Testis (tissue), 3 donors: Measurements from ENCODE around the gene ITPR2. TPM values are rescaled to one million over a fixed set of nuclear protein-coding genes. Genes with fewer than 3 reads are reported as not detected.

Experiments used
- DNase-seq: peaks from one replicate; pipeline ENCODE4 v3.0.0-alpha.2; 2019
- H3K27ac ChIP-seq, 2 donors: fragments of 200-600 bp; sonication (generic); one replicate each; pipeline ENCODE4 v1.5.1; 2019
- H3K27me3 ChIP-seq: fragments of 200-600 bp; sonication (generic); one replicate; pipeline ENCODE4 v1.5.1; 2019
- H3K36me3 ChIP-seq: fragments of 200-600 bp; sonication (generic); one replicate; pipeline ENCODE4 v1.5.1; 2017; ENCODE audit warnings: low read depth; ENCODE audit errors: missing control alignments
- H3K4me1 ChIP-seq: fragments of 200-600 bp; sonication (generic); one replicate; pipeline ENCODE4 v1.5.1; 2019
- H3K4me3 ChIP-seq, 2 donors: fragments of 200-600 bp; sonication (generic); one replicate each; pipeline ENCODE4 v1.5.1; 2017 to 2019
- H3K9me3 ChIP-seq: fragments of 200-600 bp; sonication (generic); one replicate; pipeline ENCODE4 v1.5.1; 2017
- POLR2A ChIP-seq: fragments of 450-650 bp; IDR thresholded peaks from one replicate; pipeline ENCODE4 v1.6.1; 2017; ENCODE audit warnings: antibody characterized with exemption, mild to moderate bottlenecking, moderate library complexity
- WGBS, 2 donors: methylation state at CpG; one replicate each; pipeline ENCODE4 v1.1.5; 2018; 5-methylcytosine and 5-hydroxymethylcytosine counted together
- intact Hi-C: fragments of 100-400 bp; cut with DNase I; formaldehyde crosslinking; loops from one replicate; pipeline ENCODE4 v1.15.1; 2023; ENCODE audit warnings: low total_unique reads
- polyA plus RNA-seq: library from polyadenylated mRNA; stranded (reverse); fragments of 350-450 nt; fragmentation: Illumina TruSeq; extraction: RNeasy Lipid Tissue Mini Kit (QIAGEN cat#74804); gene quantifications from one replicate; pipeline ENCODE4 v1.2.3, GENCODE V29; 2014; ENCODE audit warnings: low read depth, low replicate concordance; ENCODE audit not compliant: insufficient read depth
- small RNA-seq, 2 donors: library from RNA; depleted of rRNA; stranded (forward); fragments of <200 nt; gene quantifications; one replicate each; pipeline ENCODE3, GENCODE V24; 2016
- total RNA-seq, 2 donors: library from RNA; depleted of rRNA; stranded (reverse); fragments of >200 nt; gene quantifications; one replicate each; pipeline ENCODE4 v1.2.3, GENCODE V29; 2016
- TF ChIP-seq, protein P1 (sequence below), 3 experiments: fragments of 450-650 bp in 2 of 3; fragments of 200-600 bp in 1 of 3; sonication (generic) in 1 of 3; IDR thresholded peaks; one replicate each; pipeline ENCODE4 v1.5.1; 2016 to 2019; ENCODE audit warnings: antibody characterized with exemption in 3 of 3, mild to moderate bottlenecking in 2 of 3, moderate library complexity in 1 of 3

Gene ITPR2
- total and polyA plus RNA-seq, 3 donors from 2014 or later = 4.9 to 60.6 (median 56.9) TPM

DNA sequence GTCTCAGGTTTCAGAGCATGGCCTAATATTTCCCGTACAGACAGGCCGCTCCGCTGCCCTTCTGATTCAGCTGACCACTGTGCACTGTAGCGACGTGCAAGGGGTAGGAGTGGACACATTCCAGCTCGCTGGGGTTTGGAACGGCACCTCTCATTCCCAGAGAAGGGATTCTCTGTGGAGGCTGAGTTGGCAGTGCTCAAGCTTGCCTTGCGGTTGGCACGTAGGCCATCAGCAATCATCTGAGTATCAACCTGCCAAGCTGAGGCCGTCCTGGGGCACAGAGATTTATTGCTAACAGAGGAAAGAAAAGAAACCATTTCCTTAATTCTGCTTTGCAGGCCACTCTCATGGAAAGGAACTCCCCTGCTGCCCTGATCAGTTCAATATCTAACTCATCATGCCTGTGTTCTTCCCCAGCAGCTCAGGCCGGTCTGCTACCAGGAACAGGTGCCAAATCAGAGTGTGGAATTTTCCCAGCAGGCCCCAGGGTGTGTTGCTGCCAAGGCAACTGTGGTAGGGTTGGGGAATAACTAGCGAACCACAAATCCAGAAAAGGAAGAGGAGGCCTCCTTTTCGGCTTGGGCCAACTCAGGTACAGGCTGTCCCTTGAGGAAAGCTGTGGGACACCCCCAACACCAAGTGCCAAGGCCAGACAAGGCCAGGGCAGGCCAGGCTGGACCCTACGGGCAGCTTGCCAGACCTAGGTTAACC, 545.2 kb downstream of the ITPR2 start:
- Histone ChIP-seq H3K36me3 (no peaks in the 10 kb centered on the region), H3K27ac (no peak overlapping the region), H3K27me3 (no peaks in the 10 kb centered on the region), H3K4me3 (no peak overlapping the region), H3K9me3 (no peaks in the 10 kb centered on the region), H3K4me1 (no peaks in the 10 kb centered on the region)
- no peak for DNase-seq
- TF ChIP-seq, protein P1, sequence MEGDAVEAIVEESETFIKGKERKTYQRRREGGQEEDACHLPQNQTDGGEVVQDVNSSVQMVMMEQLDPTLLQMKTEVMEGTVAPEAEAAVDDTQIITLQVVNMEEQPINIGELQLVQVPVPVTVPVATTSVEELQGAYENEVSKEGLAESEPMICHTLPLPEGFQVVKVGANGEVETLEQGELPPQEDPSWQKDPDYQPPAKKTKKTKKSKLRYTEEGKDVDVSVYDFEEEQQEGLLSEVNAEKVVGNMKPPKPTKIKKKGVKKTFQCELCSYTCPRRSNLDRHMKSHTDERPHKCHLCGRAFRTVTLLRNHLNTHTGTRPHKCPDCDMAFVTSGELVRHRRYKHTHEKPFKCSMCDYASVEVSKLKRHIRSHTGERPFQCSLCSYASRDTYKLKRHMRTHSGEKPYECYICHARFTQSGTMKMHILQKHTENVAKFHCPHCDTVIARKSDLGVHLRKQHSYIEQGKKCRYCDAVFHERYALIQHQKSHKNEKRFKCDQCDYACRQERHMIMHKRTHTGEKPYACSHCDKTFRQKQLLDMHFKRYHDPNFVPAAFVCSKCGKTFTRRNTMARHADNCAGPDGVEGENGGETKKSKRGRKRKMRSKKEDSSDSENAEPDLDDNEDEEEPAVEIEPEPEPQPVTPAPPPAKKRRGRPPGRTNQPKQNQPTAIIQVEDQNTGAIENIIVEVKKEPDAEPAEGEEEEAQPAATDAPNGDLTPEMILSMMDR (IDR thresholded peaks at IDR 0.05) = no peak
- TF ChIP-seq POLR2A = no peak
- intact Hi-C loops = no loop called here
- whole genome bisulfite sequencing, 2 donors = 65 to 76% methylated on average over 14 of the region's 14 CpGs

Small RNA genes within 50 kb of the gene (small RNA-seq; reads per million reads assigned to genes)
- gene RNA5SP354 = 0 reads per million in 2 donors

Other genes with a start within 250 kb of the ITPR2 start
- 10 to 100 TPM; 18.2 to 25.2 TPM for gene INTS13, start 104.8 kb upstream of the ITPR2 start, total RNA-seq
- 20.1 TPM for gene INTS13, start 104.8 kb upstream of the ITPR2 start, polyA plus RNA-seq
- 100 to 1,000 TPM; 102 to 103 TPM for gene FGFR1OP2, start 105.3 kb upstream of the ITPR2 start, total RNA-seq
- gene FGFR1OP2, start 105.3 kb upstream of the ITPR2 start, polyA plus RNA-seq = 30.5 TPM
- gene TM7SF3, start 181.2 kb upstream of the ITPR2 start, total RNA-seq = 10 to 100 TPM; 64.4 to 69.6 TPM
- gene TM7SF3, start 181.2 kb upstream of the ITPR2 start, polyA plus RNA-seq = 73.1 TPM
- gene MED21, start 189.4 kb upstream of the ITPR2 start, total RNA-seq = 10 to 100 TPM; 72.5 to 83.2 TPM
- gene MED21, start 189.4 kb upstream of the ITPR2 start, polyA plus RNA-seq = 65.4 TPM
- gene C12orf71, start 249.4 kb upstream of the ITPR2 start, total RNA-seq = under 1 TPM in 1 of 2 donors, not detected in 1; 0.81 TPM
- gene C12orf71, start 249.4 kb upstream of the ITPR2 start, polyA plus RNA-seq = 4.5 TPM